ENCODE data around the gene SEMA3C.

Gene SEMA3C

DNA sequence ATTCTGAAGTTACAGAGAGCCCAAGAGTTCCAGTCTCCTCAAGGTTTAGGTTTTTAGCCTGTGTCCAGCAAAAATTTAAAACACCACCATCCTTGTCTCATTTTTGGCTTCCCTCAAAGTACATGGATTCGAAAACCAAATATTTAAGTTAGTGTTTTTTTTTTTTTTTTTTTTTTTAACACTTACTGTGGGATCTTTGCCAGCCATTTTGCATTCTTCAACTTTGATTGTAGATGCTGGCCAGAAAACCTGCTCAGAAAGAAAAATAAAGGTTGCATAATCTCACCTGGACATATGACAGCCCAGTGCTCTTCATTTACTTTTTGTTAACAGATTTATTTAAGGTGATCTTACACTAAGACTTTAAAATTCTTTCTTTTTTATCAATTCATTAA, 91.6 kb downstream of the SEMA3C start:
- Histone ChIP-seq H3K27ac (replicated peaks) (no peak overlapping the region), H3K4me3 (replicated peaks; ENCODE audit: insufficient read depth, low read length) (no peak overlapping the region), H3K27me3 (ENCODE audit: insufficient read depth, poor library complexity, severe bottlenecking) (no peaks in the 10 kb centered on the region)
- TF ChIP-seq GABPA (IDR thresholded peaks at IDR 0.05; ENCODE audit: low read depth) (no peak), POLR2AphosphoS5 (IDR thresholded peaks at IDR 0.05; ENCODE audit: low read depth) (no peak), SPI1 (IDR thresholded peaks at IDR 0.05; ENCODE audit: borderline replicate concordance, low read depth) (no peak)
- TF ChIP-seq, protein P1, sequence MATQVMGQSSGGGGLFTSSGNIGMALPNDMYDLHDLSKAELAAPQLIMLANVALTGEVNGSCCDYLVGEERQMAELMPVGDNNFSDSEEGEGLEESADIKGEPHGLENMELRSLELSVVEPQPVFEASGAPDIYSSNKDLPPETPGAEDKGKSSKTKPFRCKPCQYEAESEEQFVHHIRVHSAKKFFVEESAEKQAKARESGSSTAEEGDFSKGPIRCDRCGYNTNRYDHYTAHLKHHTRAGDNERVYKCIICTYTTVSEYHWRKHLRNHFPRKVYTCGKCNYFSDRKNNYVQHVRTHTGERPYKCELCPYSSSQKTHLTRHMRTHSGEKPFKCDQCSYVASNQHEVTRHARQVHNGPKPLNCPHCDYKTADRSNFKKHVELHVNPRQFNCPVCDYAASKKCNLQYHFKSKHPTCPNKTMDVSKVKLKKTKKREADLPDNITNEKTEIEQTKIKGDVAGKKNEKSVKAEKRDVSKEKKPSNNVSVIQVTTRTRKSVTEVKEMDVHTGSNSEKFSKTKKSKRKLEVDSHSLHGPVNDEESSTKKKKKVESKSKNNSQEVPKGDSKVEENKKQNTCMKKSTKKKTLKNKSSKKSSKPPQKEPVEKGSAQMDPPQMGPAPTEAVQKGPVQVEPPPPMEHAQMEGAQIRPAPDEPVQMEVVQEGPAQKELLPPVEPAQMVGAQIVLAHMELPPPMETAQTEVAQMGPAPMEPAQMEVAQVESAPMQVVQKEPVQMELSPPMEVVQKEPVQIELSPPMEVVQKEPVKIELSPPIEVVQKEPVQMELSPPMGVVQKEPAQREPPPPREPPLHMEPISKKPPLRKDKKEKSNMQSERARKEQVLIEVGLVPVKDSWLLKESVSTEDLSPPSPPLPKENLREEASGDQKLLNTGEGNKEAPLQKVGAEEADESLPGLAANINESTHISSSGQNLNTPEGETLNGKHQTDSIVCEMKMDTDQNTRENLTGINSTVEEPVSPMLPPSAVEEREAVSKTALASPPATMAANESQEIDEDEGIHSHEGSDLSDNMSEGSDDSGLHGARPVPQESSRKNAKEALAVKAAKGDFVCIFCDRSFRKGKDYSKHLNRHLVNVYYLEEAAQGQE (IDR thresholded peaks at IDR 0.05; ENCODE audit: insufficient replicate concordance, low read depth): no peak
- TF ChIP-seq, protein P2, sequence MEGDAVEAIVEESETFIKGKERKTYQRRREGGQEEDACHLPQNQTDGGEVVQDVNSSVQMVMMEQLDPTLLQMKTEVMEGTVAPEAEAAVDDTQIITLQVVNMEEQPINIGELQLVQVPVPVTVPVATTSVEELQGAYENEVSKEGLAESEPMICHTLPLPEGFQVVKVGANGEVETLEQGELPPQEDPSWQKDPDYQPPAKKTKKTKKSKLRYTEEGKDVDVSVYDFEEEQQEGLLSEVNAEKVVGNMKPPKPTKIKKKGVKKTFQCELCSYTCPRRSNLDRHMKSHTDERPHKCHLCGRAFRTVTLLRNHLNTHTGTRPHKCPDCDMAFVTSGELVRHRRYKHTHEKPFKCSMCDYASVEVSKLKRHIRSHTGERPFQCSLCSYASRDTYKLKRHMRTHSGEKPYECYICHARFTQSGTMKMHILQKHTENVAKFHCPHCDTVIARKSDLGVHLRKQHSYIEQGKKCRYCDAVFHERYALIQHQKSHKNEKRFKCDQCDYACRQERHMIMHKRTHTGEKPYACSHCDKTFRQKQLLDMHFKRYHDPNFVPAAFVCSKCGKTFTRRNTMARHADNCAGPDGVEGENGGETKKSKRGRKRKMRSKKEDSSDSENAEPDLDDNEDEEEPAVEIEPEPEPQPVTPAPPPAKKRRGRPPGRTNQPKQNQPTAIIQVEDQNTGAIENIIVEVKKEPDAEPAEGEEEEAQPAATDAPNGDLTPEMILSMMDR (IDR thresholded peaks at IDR 0.05; ENCODE audit: insufficient read depth, low read length): no peak
- no peak for DNase-seq (ENCODE audit: low read depth in 1 of 2, low spot score in 1 of 2)

DNA sequence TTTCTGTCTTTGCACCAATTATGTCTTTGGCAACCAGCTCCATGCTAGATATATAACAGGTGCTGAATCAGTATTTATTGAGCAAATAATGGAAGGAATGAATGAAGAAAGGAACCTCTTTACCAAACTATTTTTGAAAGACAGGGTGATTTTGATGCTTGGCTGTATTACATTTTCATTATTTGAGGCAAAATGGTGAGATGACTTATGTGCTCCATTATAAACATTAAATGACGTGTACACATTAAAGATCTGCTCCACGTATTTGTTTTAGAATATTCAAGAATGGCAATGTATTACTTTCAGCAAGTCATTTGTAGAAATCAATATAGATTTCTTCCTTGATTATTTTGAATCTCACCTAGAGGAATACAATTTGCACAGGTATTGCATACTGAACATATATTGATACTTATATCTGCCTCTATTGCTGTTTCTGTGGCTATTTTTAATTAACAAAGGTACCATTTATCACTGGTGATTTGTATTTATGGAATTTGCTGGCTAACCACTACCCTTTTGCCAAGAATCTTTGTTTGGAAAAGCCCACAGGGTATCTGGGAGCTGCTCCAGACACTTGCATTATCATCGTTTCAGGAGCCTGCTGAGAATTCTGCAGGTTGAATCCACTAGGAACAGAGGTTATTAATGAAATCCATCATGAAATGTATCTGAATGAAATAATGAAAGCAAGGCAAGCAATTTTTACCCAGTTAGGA, 92.2 kb downstream of the SEMA3C start:
- Histone ChIP-seq H3K27ac (replicated peaks) (no peak overlapping the region), H3K4me3 (replicated peaks; ENCODE audit: insufficient read depth, low read length) (no peak overlapping the region), H3K27me3 (ENCODE audit: insufficient read depth, poor library complexity, severe bottlenecking) (no peaks in the 10 kb centered on the region)
- no peak for DNase-seq (ENCODE audit: low read depth in 1 of 2, low spot score in 1 of 2)
- TF ChIP-seq, protein P1 (IDR thresholded peaks at IDR 0.05; ENCODE audit: insufficient replicate concordance, low read depth): no peak
- TF ChIP-seq SPI1 (IDR thresholded peaks at IDR 0.05; ENCODE audit: borderline replicate concordance, low read depth) (no peak), GABPA (IDR thresholded peaks at IDR 0.05; ENCODE audit: low read depth) (no peak), POLR2AphosphoS5 (IDR thresholded peaks at IDR 0.05; ENCODE audit: low read depth) (no peak)
- TF ChIP-seq, protein P2 (IDR thresholded peaks at IDR 0.05; ENCODE audit: insufficient read depth, low read length): no peak

DNA sequence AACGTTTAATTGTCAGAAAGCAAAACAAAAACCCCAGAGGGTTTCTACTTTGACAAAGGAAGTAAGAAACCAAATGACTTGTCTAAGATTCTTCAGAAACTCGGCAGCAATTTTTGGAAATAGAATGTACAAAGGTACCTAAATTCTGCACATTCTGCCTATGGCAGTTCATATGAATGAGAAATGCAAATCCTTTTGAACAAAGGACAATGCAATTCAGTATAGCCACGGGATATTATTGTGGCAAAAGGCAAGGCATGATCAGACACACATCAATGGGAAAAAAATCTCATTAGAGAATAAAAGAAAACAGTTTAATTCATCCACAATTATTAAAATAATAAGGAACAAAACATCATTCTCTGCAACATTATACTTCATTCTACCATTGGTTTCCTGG, 93.4 kb downstream of the SEMA3C start:
- Histone ChIP-seq H3K4me3 (replicated peaks; ENCODE audit: insufficient read depth, low read length) (no peak overlapping the region), H3K27ac (replicated peaks) (no peak overlapping the region), H3K27me3 (ENCODE audit: insufficient read depth, poor library complexity, severe bottlenecking) (no peaks in the 10 kb centered on the region)
- no peak for DNase-seq (ENCODE audit: low read depth in 1 of 2, low spot score in 1 of 2)
- TF ChIP-seq, protein P1 (IDR thresholded peaks at IDR 0.05; ENCODE audit: insufficient replicate concordance, low read depth): no peak
- no peak for TF ChIP-seq GABPA (IDR thresholded peaks at IDR 0.05; ENCODE audit: low read depth)
- no peak for TF ChIP-seq POLR2AphosphoS5 (IDR thresholded peaks at IDR 0.05; ENCODE audit: low read depth)
- TF ChIP-seq SPI1 (IDR thresholded peaks at IDR 0.05; ENCODE audit: borderline replicate concordance, low read depth): no peak
- TF ChIP-seq, protein P2 (IDR thresholded peaks at IDR 0.05; ENCODE audit: insufficient read depth, low read length): no peak
